Stimulated activated CD8-positive, alpha-beta memory T cell treated with anti-CD3 and anti-CD28 coated beads, Interleukin-4, amount 100 ng/mL, for 48 hours (primary cell): Measurements from ENCODE around the gene OCA2.
"Not testable (repeated sequence)": the region's sequence is repeated elsewhere in the genome, so short reads cannot be mapped to it uniquely, and the experiment has no call there.

Source experiments
- DNase-seq: peaks from one replicate; pipeline ENCODE4 v3.0.0-alpha.2; 2020

The OCA2 gene

GRCh38 chr15:27865926-27866325 lies 233.2 kb downstream of the OCA2 start:
- DNase-seq, result no peak

- DNase-seq, result no peak
Measured at GRCh38 chr15:27865323-27865922, 233.7 kb downstream of the OCA2 start.

- no peak for DNase-seq
Measured at GRCh38 chr15:27864719-27865118, 234.4 kb downstream of the OCA2 start.

- no peak for DNase-seq
Measured at GRCh38 chr15:27864086-27864485, 235.0 kb downstream of the OCA2 start.

GRCh38 chr15:27863000-27863399 lies 236.1 kb downstream of the OCA2 start:
- no peak for DNase-seq

GRCh38 chr15:27861171-27861570 lies 237.9 kb downstream of the OCA2 start:
- DNase-seq, result no peak

- DNase-seq, result no peak
Measured at GRCh38 chr15:27855137-27855536, 244.0 kb downstream of the OCA2 start.

- no peak for DNase-seq
Measured at GRCh38 chr15:27854601-27855000, 244.5 kb downstream of the OCA2 start.

GRCh38 chr15:27853624-27854455 lies 245.3 kb downstream of the OCA2 start:
- no peak for DNase-seq

GRCh38 chr15:27851858-27852210 lies 247.3 kb downstream of the OCA2 start:
- no peak for DNase-seq

GRCh38 chr15:27850981-27851857 lies 247.9 kb downstream of the OCA2 start:
- DNase-seq, result no peak

GRCh38 chr15:27850050-27850449 lies 249.1 kb downstream of the OCA2 start:
- no peak for DNase-seq

GRCh38 chr15:27848936-27849335 lies 250.2 kb downstream of the OCA2 start:
- DNase-seq, result not testable (repeated sequence)

- no peak for DNase-seq
Measured at GRCh38 chr15:27847775-27848710, 251.1 kb downstream of the OCA2 start.

GRCh38 chr15:27846722-27847395 lies 252.3 kb downstream of the OCA2 start:
- DNase-seq, result no peak

- no peak for DNase-seq
Measured at GRCh38 chr15:27845535-27846369, 253.4 kb downstream of the OCA2 start.

GRCh38 chr15:27844018-27844666 lies 255.0 kb downstream of the OCA2 start:
- no peak for DNase-seq

GRCh38 chr15:27843146-27843545 lies 256.0 kb downstream of the OCA2 start:
- DNase-seq, result no peak

- no peak for DNase-seq
Measured at GRCh38 chr15:27842526-27842925, 256.6 kb downstream of the OCA2 start.

- no peak for DNase-seq
Measured at GRCh38 chr15:27835233-27835939, 263.7 kb downstream of the OCA2 start.
